AG09319 (cell line): Measurements from ENCODE around the gene MED4.

Experiments used
- DNase-seq: peaks from one replicate; pipeline ENCODE4 v3.0.0-alpha.2; 2010; ENCODE audit warnings: low read depth; ENCODE audit errors: extremely low read depth
- CTCF ChIP-seq: IDR thresholded peaks from 2 replicates; pipeline ENCODE4 v1.5.1; 2011; ENCODE audit warnings: low read depth, mild to moderate bottlenecking, inconsistent platforms, low read length, moderate library complexity

Gene MED4

DNA sequence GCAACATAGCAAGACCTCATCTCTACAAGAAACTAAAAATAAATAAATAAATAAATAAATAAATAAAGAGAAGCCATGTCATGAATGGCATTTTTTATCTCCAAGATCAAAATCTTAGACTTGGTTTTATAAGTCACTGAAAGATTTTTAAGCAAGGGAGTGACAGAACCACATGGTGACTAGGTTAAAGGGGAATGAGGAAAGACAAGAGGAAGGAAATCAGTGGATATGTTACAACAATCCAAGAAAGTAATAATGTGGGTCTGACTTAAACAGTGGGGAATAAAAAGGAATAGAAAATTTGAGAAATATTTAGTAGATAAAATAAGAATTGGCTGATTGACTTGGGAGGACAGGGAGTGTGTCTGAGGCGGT is 18.8 kb upstream of the MED4 start:
- no peak for TF ChIP-seq CTCF
- DNase-seq = no peak

DNA sequence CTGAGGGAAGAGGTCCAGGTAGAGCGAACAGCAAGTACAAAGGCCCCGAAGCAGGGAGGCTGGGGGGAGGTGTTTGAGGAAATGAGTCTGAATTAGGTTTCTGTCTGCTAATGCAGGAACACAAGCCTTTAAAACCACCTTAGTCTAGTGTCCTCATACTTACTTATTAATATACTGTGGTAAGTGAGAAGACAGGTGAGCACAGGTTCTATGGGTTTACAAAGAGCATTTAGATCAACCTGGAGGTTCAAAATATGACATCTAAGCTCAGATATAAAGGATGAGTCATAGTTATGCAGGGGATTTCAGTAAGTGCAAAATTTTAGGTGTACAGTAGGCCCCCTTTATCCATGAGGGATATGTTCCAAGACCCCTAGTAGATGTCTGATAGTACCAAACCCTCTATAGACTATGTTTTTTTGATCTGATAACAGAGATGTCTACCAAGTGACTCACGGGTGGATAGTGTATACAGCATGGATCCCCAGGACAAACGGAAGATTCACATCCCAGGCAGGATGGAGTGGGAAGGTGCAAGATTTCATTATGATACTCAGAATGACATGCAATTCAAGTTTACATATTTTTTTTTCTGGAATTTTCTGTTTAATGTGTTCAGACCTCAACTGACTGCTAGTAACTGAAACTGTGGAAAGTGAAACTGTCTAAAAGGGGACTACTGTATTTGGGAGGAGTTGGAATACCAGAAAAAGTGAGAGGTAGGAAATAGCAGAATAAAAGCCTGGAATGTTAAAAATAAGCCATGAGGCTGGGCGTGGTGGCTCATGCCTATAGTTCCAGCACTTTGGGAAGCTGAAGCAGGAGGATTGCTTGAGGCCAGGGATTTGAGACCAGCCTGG is 18.2 kb upstream of the MED4 start:
- DNase-seq = no peak
- TF ChIP-seq CTCF = no peak

DNA sequence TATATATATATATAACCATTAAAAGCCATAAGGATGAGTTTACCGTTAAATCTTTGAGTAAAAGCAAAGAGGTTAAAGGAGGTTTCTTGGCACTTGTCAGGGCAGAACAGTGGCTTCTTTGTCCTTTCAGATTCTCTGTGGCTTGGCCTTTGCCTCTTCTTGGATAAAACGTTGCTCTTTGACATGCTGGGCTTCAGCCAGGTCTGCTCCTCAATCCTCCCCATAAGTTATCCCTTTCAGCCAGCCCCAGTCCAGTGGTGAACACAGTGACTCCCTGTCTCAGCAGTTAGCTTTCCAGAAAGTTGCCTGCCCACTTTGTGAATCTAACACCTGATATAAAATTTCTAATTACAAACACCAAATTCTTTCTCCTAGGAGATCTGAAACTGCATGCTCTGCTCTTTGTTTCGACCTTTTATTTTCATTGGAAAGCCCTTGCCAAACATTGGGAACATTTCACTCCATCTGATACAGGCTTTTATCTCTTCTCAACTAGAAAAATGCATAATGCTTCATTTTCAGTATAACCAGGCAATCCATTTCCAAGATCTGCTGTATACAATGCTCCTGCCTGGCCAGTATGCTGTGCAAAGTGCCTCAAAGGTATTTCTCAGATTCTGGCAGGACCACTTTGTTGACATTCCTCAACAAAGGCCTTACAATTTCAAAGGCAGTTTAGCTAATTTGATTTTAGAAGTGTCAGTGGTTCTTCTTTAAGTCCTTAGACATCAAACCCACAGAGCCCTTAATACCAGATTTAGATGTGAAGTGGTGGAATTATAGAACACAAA is 16.2 kb upstream of the MED4 start:
- TF ChIP-seq CTCF = no peak
- no peak for DNase-seq

- TF ChIP-seq CTCF = no peak
- no peak for DNase-seq
Measured at GRCh38 chr13:48110132-48110868, 15.4 kb upstream of the MED4 start.

- TF ChIP-seq CTCF = no peak
- DNase-seq = no peak
Measured at GRCh38 chr13:48108106-48108505, 13.2 kb upstream of the MED4 start.

DNA sequence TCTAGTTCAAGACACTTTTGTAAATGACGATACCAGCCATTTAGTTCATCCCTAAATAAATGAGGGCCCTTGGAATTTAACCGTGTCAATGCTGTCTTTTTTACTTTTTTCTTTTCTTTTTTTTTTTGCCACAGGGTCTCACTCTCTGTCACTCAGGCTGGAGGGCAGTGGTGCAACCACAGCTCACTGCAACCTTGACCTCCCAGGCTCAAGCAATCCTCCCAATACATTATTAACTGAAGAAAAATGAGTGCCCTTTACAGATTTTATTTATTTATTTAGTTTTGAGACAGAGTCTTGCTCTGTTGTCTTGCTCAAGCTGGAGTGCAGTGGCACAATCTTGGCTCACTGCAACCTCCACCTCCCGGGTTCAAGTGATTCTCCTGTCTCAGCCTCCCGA is 2.9 kb upstream of the MED4 start:
- no peak for DNase-seq

More for the DNA sequence above, 2.9 kb upstream of the MED4 start:
- no peak for TF ChIP-seq CTCF
